MM.1S (cell line): Measurements from ENCODE around the gene TENT4A.

Experiments used
- DNase-seq: peaks from one replicate; pipeline ENCODE4 v3.0.0-alpha.2; 2015
- H2AFZ ChIP-seq: fragments of 300-600 bp; sonication (generic); 2 replicates; pipeline ENCODE4 v1.6.0; 2016; ENCODE audit warnings: antibody characterized with exemption, low read length
- H3F3A ChIP-seq: fragments of 300-600 bp; sonication (generic); 2 replicates; pipeline ENCODE4 v1.6.1; 2016; ENCODE audit warnings: mild to moderate bottlenecking, antibody characterized with exemption, low read length, moderate library complexity, mixed read lengths; ENCODE audit not compliant: insufficient read depth
- H3K27ac ChIP-seq: fragments of 300-600 bp; sonication (generic); 2 replicates; pipeline ENCODE4 v1.5.1; 2016; ENCODE audit warnings: mild to moderate bottlenecking, low read length
- H3K27me3 ChIP-seq: fragments of 300-600 bp; sonication (generic); replicated peaks from 2 replicates; pipeline ENCODE4 v1.6.0; 2016; ENCODE audit warnings: low read length; ENCODE audit not compliant: insufficient read depth
- H3K36me3 ChIP-seq: fragments of 300-600 bp; sonication (generic); replicated peaks from 2 replicates; pipeline ENCODE4 v1.6.1; 2016; ENCODE audit warnings: mild to moderate bottlenecking, low read length, mixed read lengths; ENCODE audit not compliant: insufficient read depth
- H3K4me1 ChIP-seq: fragments of 300-600 bp; sonication (generic); 2 replicates; pipeline ENCODE4 v1.6.1; 2016; ENCODE audit warnings: low read length, mixed read lengths
- H3K4me2 ChIP-seq: fragments of 300-600 bp; sonication (generic); 2 replicates; pipeline ENCODE4 v1.6.0; 2016; ENCODE audit warnings: low read depth, low read length
- H3K4me3 ChIP-seq: fragments of 300-600 bp; sonication (generic); 2 replicates; pipeline ENCODE4 v1.5.1; 2016; ENCODE audit warnings: low read length, mixed read lengths
- H3K79me2 ChIP-seq: fragments of 300-600 bp; sonication (generic); 2 replicates; pipeline ENCODE4 v1.6.1; 2016; ENCODE audit warnings: mixed run types, low read length, mixed read lengths
- H3K9ac ChIP-seq: fragments of 300-600 bp; sonication (generic); 2 replicates; pipeline ENCODE4 v1.6.1; 2016; ENCODE audit warnings: low read length, mixed read lengths
- H3K9me2 ChIP-seq: fragments of 300-600 bp; sonication (generic); replicated peaks from 2 replicates; pipeline ENCODE4 v1.6.1; 2016; ENCODE audit warnings: mild to moderate bottlenecking, low read length, mixed read lengths; ENCODE audit not compliant: insufficient read depth
- H3K9me3 ChIP-seq: fragments of 300-600 bp; sonication (generic); replicated peaks from 2 replicates; pipeline ENCODE4 v1.6.1; 2016; ENCODE audit warnings: mild to moderate bottlenecking, low read length, mixed read lengths; ENCODE audit not compliant: insufficient read depth
- H4K20me1 ChIP-seq: fragments of 300-600 bp; sonication (generic); 2 replicates; pipeline ENCODE4 v1.6.1; 2016; ENCODE audit warnings: mild to moderate bottlenecking, low read length, moderate library complexity, mixed read lengths; ENCODE audit not compliant: insufficient read depth
- CTCF ChIP-seq: fragments of 300-600 bp; sonication (generic); IDR thresholded peaks from 2 replicates; pipeline ENCODE4 v1.5.1; 2016; ENCODE audit warnings: antibody characterized with exemption, low read length, mixed read lengths
- EZH2 ChIP-seq: fragments of 300-600 bp; sonication (generic); optimal IDR thresholded peaks from 2 replicates; pipeline ENCODE3; 2017; ENCODE audit warnings: low read depth, mild to moderate bottlenecking, antibody characterized with exemption, low read length, mixed read lengths
- EZH2phosphoT487 ChIP-seq: fragments of 300-600 bp; sonication (generic); IDR thresholded peaks from 2 replicates; pipeline ENCODE4 v1.6.1; 2018; ENCODE audit warnings: antibody characterized with exemption, low read length

Gene TENT4A

GRCh38 chr5:6719417-6719816, 6.2 kb downstream of the TENT4A start:
- TF ChIP-seq CTCF = no peak
- no peak for TF ChIP-seq EZH2phosphoT487
- TF ChIP-seq EZH2 = no peak
- H2AFZ ChIP-seq = no peak overlapping the region
- no peaks in the 10 kb centered on the region for H3K9me2 ChIP-seq
- H3K9ac ChIP-seq = no peak overlapping the region
- H3K79me2 ChIP-seq = peaks cover 99% of the 10 kb centered on the region
- H3K4me2 ChIP-seq = no peak overlapping the region
- H3K4me1 ChIP-seq = peaks cover 59% of the 10 kb centered on the region
- H3K4me3 ChIP-seq = no peak overlapping the region
- DNase-seq = no peak
- no peaks in the 10 kb centered on the region for H3K27me3 ChIP-seq
- peaks cover 5% of the 10 kb centered on the region; the same call in 1 of the 2 replicates for H3K36me3 ChIP-seq
- H3K9me3 ChIP-seq = no peaks in the 10 kb centered on the region
- peaks cover 18% of the 10 kb centered on the region for H4K20me1 ChIP-seq
- peaks cover 31% of the 10 kb centered on the region for H3F3A ChIP-seq
- no peak overlapping the region for H3K27ac ChIP-seq

GRCh38 chr5:6719896-6720560, 6.8 kb downstream of the TENT4A start:
- no peak for TF ChIP-seq EZH2
- TF ChIP-seq EZH2phosphoT487 = no peak
- no peak for TF ChIP-seq CTCF
- no peaks in the 10 kb centered on the region for H3K9me2 ChIP-seq
- no peak overlapping the region for H3K4me3 ChIP-seq
- no peak overlapping the region for H2AFZ ChIP-seq
- no peak for DNase-seq
- H3K9me3 ChIP-seq = no peaks in the 10 kb centered on the region
- peaks cover 59% of the 10 kb centered on the region for H3K4me1 ChIP-seq
- peaks cover 18% of the 10 kb centered on the region for H4K20me1 ChIP-seq
- H3K9ac ChIP-seq = no peak overlapping the region
- no peak overlapping the region for H3K27ac ChIP-seq
- peaks cover 5% of the 10 kb centered on the region; the same call in 1 of the 2 replicates for H3K36me3 ChIP-seq
- H3K4me2 ChIP-seq = no peak overlapping the region; the same call in 1 of the 2 replicates
- peaks cover 28% of the 10 kb centered on the region for H3F3A ChIP-seq
- H3K27me3 ChIP-seq = no peaks in the 10 kb centered on the region
- peaks cover 99% of the 10 kb centered on the region for H3K79me2 ChIP-seq

- H4K20me1 ChIP-seq = peaks cover 14% of the 10 kb centered on the region
- H3K9me3 ChIP-seq = no peaks in the 10 kb centered on the region
- TF ChIP-seq EZH2phosphoT487 (no peak), EZH2 (no peak), CTCF (no peak)
- H2AFZ ChIP-seq = no peak overlapping the region
- peaks cover 59% of the 10 kb centered on the region for H3K4me1 ChIP-seq
- peaks cover 99% of the 10 kb centered on the region for H3K79me2 ChIP-seq
- no peaks in the 10 kb centered on the region for H3K9me2 ChIP-seq
- no peaks in the 10 kb centered on the region for H3K27me3 ChIP-seq
- no peak overlapping the region for H3K4me3 ChIP-seq
- no peak overlapping the region for H3K9ac ChIP-seq
- H3F3A ChIP-seq = peaks cover 23% of the 10 kb centered on the region
- H3K36me3 ChIP-seq = peaks cover 5% of the 10 kb centered on the region; the same call in 1 of the 2 replicates
- peak overlapping the region; percentile 95; the same call in 1 of the 2 replicates for H3K4me2 ChIP-seq
- peak overlapping the region; percentile 89; the same call in 1 of the 2 replicates for H3K27ac ChIP-seq
- no peak for DNase-seq
Observed at GRCh38 chr5:6720561-6720921, 7.3 kb downstream of the TENT4A start.
